PFSK-1 (cell line): ENCODE data around the gene DIP2C.

Experiments
- FOXP2 ChIP-seq: optimal IDR thresholded peaks from 2 replicates; pipeline ENCODE3; 2011; ENCODE audit warnings: borderline replicate concordance, control low read depth, inconsistent platforms; ENCODE audit not compliant: insufficient read depth; ENCODE audit errors: extremely low read length, extremely low read depth
- POLR2AphosphoS5 ChIP-seq: IDR thresholded peaks from 2 replicates; pipeline ENCODE4 v1.6.1; 2012; ENCODE audit warnings: low read depth, mild to moderate bottlenecking, control low read depth, low read length, moderate library complexity
- SIN3A ChIP-seq: IDR thresholded peaks from 2 replicates; pipeline ENCODE4 v1.6.1; 2012; ENCODE audit warnings: mild to moderate bottlenecking, low read length, moderate library complexity, borderline replicate concordance; ENCODE audit not compliant: insufficient read depth
- TF ChIP-seq, protein P1 (sequence below), 2 experiments: IDR thresholded peaks; 2 replicates each; pipeline versions ENCODE4 v1.6.1 to v1.8.0; 2011 to 2012; ENCODE audit warnings: low read depth in 2 of 2, low read length in 2 of 2, control low read depth in 1 of 2, inconsistent platforms in 1 of 2, mild to moderate bottlenecking in 1 of 2, moderate library complexity in 1 of 2; ENCODE audit not compliant: insufficient read depth in 1 of 2

DNA sequence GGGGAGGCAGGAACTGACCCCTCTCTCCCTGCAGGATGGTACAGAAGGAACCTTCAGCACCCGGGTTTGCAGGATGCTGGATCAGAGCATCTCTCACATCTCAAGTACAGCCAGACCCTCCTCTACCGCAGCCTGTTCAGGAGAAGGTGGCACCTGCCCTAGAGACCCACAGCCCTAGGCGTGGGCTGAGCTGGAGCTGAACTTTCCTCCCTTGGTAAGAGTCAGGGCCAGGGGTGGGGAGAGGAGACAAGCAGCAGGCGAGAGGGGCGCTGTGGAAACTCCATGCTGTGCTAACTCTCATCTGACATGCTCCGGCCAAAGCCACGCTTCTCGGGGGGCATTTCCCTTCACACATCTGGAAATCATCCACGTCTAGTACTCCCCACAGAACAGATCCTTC, 154.4 kb downstream of the DIP2C start:
- TF ChIP-seq POLR2AphosphoS5 (no peak), SIN3A (no peak), FOXP2 (no peak)
- TF ChIP-seq, protein P1, sequence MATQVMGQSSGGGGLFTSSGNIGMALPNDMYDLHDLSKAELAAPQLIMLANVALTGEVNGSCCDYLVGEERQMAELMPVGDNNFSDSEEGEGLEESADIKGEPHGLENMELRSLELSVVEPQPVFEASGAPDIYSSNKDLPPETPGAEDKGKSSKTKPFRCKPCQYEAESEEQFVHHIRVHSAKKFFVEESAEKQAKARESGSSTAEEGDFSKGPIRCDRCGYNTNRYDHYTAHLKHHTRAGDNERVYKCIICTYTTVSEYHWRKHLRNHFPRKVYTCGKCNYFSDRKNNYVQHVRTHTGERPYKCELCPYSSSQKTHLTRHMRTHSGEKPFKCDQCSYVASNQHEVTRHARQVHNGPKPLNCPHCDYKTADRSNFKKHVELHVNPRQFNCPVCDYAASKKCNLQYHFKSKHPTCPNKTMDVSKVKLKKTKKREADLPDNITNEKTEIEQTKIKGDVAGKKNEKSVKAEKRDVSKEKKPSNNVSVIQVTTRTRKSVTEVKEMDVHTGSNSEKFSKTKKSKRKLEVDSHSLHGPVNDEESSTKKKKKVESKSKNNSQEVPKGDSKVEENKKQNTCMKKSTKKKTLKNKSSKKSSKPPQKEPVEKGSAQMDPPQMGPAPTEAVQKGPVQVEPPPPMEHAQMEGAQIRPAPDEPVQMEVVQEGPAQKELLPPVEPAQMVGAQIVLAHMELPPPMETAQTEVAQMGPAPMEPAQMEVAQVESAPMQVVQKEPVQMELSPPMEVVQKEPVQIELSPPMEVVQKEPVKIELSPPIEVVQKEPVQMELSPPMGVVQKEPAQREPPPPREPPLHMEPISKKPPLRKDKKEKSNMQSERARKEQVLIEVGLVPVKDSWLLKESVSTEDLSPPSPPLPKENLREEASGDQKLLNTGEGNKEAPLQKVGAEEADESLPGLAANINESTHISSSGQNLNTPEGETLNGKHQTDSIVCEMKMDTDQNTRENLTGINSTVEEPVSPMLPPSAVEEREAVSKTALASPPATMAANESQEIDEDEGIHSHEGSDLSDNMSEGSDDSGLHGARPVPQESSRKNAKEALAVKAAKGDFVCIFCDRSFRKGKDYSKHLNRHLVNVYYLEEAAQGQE (IDR thresholded peaks at IDR 0.05; ENCODE audit: insufficient read depth in 1 of 2, low read depth in 2 of 2, low read length in 2 of 2) = no peak
